HG03354 (cell line): ENCODE results near the gene SLC25A44.

Experiments
- ATAC-seq: cut with Tn5 transposase; IDR thresholded peaks from one replicate; pipeline ENCODE4 v1.9.1; 2021; ENCODE audit warnings: mild to moderate bottlenecking; ENCODE audit not compliant: unreplicated experiment, poor library complexity, severe bottlenecking

Gene SLC25A44, protein sequence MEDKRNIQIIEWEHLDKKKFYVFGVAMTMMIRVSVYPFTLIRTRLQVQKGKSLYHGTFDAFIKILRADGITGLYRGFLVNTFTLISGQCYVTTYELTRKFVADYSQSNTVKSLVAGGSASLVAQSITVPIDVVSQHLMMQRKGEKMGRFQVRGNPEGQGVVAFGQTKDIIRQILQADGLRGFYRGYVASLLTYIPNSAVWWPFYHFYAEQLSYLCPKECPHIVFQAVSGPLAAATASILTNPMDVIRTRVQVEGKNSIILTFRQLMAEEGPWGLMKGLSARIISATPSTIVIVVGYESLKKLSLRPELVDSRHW

GRCh38 chr1:156193488-156194299 lies at the start of gene SLC25A44:
Gene SLC25A44 (plus strand): TSS chr1:156194104. CDS start chr1:156199848, 5,744 bp downstream.
- ATAC-seq: peak; percentile 95

DNA sequence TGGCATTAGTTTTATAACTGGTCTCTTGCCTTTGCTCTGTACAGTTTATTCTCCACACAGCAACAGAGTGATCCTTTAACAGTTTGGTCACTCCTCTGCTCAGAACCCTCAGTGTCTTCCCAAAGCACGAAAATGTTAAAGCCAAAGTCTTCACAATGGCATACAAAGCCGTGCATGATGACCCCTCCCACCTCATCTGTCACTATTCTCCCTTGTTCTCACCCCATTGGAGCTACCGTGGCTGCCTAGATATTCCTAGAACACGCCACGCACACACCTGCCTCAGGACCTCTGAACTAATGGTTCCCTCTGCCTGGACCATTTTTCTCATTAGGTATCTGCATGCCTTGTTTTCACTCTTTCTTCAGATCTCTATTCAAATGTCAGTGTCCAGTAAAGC lies 49.2 kb upstream of the SLC25A44 start:
- ATAC-seq: no peak

DNA sequence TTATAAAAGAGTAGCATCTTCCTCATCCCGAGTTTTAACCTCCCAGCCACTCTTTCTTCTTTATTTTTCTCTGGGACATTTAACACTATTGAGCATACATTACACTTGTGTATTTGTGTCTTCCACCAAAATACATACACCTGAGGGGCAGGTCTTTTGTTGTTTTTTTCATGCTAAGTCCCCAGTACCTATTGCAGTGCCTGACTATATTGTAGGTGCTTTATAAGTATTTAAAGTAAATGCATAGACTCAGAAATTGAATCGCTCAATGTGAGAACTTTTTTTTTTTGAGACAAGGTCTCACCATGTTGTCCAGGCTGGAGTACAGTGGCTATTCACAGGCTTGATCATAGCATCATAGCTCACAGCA lies 48.3 kb upstream of the SLC25A44 start:
- no peak for ATAC-seq

DNA sequence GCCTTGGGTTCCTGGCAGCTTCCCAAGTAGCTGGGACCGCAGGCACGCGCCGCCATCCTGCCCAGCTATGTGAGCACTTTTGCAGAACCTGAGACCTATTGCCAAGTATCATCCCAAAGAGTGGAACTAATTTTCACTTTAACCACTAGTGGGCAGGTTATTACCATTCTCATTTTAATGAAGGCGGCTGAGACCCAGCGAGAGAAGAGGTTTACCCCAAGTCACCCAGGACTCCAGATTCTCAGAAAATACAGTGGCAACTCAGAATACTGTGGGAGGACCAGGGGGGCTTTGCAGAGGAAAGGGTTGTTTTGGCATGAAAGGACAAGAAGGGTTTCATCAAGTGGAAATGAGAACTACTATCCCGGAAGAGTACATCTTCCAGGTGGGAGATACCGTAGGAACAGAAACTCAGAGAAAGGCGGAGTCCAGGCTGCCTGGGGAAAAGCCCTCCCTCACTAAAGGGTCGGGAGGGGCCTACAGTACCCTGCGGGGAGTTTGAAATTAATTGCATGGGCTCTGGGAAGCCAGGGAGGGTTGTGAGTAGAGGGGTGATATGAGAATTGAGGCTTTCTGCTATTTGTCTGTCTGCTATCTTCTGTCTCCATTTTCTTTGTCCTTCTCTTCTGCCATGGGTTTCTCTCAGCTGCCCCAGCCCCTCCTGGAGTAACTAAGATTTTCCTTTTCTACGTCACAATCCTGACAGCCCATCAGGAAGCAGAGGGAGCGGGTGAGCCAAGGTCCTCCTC lies 47.7 kb upstream of the SLC25A44 start:
- no peak for ATAC-seq

- no peak for ATAC-seq
Observed at GRCh38 chr1:156146769-156147405, 47.0 kb upstream of the SLC25A44 start.

DNA sequence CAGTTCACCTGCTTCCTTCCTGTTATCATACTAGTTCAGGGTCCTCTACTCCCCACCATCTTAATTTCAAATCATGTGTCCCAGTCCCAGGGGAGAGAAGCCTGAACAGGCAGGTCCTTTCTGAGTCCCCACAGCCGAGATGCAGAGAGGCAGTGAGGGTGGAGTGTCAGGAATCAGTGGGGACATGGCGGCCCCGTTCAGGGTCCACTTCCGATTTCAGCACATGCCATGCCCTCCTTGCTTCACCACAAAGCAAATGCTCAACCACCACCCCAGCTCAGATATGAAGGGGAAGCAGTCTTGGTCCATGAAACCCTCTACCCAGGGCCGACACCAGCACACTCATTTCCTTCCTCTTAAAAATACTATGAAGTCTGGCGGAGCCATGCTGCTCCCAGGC lies 45.7 kb upstream of the SLC25A44 start:
- peak; percentile 29 for ATAC-seq

DNA sequence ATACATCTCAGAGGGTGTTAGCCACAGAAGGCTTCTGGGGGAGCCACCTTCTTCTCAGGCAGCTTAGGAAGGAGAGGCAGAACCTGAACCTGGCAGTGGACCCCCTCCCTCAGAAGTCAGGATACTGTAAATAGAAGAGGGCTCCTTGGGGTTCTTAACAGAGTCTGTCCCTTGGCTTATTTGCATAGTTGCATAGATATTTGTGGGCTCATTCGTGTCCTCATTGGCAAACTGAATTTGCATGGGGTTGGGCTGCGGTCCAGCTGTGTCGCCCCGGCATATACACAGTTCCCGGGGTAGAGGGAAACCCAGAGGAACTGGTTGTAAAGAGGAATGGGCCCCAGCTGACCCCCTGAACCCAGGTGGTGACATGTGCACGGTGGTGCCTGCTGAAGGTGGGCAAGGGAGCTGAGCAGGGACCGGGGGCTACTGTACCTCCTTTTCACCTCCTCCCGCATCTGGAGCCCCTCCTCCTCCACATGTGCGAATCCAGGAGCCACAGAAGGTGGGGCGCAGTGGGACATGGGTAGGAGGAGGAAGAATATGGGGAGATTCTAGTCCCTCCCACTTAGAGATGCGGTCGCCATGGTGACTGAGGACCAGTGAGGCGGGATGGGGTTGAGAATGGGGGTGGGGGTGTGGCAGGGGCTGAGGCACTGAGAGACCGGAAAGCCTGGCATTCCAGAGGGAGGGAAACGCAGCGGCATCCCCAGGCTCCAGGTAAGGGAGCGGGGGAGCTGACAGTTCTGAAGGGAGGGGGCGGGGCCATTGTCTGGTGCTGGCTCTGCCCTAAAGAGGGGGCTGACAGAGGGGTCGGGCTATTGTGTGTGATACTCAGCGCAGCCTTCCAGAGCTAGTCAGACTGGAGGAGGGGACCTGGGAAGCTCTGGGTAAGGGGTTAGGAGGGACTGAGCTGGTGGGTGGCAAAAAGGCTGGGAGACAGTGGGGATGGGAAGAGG lies 44.3 kb upstream of the SLC25A44 start:
- ATAC-seq: peak; percentile 54

GRCh38 chr1:156150333-156151011 lies 43.4 kb upstream of the SLC25A44 start:
- ATAC-seq: no peak

DNA sequence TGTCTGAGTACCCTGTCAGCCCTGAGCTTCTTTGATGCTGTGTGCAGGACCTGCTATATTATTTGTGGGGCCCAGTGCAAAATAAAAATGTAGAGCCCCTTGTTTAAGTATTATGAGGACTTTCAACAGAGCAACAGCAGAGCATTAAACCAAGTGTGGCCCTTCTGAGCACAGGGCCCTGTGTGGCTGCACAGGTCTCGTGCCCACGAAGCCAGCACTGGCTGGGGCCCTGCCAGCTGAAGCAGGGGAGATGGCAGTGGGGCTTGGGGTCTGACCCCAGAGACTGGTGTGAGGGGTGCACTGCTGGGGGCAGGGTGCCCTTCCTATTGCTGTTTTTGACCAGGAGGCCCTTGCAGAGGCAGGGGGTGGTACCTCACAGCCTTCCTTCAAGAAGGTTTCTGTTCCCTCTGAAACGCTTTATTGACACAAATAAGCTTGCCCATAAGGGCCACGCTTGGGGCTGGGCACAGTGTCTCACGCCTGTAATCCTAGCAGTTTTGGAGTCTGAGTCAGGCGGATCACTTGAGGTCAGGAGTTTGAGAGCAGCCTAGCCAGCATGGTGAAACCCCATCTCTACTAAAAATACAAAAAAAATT lies 42.7 kb upstream of the SLC25A44 start:
- ATAC-seq: no peak

- ATAC-seq: no peak
Observed at GRCh38 chr1:156152628-156153027, 41.3 kb upstream of the SLC25A44 start.

DNA sequence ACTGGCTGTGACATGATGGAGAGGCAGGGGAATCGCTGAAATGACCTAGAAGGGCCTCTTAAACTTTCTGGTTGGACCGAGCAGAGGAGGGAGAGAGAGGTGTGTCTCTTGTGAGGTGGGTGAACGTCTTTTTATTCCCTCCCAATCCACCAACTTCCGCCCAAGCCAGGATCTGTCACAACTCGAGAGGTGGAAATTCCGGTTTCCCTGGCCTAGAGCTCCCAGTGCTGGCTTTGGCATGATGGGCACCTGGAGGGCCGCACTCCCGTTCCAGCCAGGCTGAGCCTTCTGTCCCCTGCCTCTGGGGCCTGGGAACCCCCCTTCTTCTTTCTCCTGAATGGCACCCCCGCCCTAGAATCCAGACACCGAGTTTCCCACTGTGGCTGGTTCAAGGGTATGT lies 40.5 kb upstream of the SLC25A44 start, which contains the start of gene SEMA4A:
Gene SEMA4A (plus strand): TSS at position 224 of the 400 bp plus-strand sequence. CDS start 994 bp downstream, outside the sequence.
- no peak for ATAC-seq

- ATAC-seq: peak; percentile 68
Observed at GRCh38 chr1:156154317-156154749, 39.6 kb upstream of the SLC25A44 start.

GRCh38 chr1:156155756-156156510 lies 38.0 kb upstream of the SLC25A44 start:
- ATAC-seq: no peak

GRCh38 chr1:156157506-156157905 lies 36.4 kb upstream of the SLC25A44 start:
- ATAC-seq: peak; percentile 33

DNA sequence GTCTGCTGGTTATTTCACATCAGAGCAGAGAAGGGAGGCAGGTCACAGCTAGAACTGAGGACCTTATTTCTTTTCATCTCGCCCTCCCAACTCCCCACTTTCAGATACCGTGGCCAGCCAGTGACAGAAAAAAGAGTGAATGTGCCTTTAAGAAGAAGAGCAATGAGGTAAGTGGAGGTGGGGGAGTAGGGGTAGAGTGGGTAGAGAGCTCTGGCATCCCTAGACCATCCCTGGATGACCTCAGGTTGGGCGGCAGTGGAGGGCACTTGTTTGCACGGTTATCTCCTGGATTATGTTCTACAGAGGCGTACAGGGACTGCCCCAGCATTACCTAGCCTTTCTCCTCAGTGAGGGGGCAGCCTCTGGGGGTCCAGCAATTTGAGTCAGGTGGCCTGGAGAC lies 35.9 kb upstream of the SLC25A44 start:
- ATAC-seq: no peak

GRCh38 chr1:156160000-156160742 lies 33.7 kb upstream of the SLC25A44 start:
- ATAC-seq: no peak
